WTC11 (cell line): ENCODE data around the gene AGO4. TPM values are rescaled to one million over a fixed set of nuclear protein-coding genes. Genes with fewer than 3 reads are reported as not detected.

Experiments
- ATAC-seq: fragments of 200-7000 bp; cut with Tn5 transposase; 2 replicates; pipeline ENCODE4 v1.10.0; 2021; ENCODE audit warnings: mild to moderate bottlenecking, moderate library complexity
- CTCF ChIA-PET: fragments of 300-600 bp; sonication (Branson Sonifier 250); formaldehyde crosslinking; loops from one replicate; lab custom pipeline; 2021; ENCODE audit warnings: antibody characterized with exemption; lab: Charles Lee
- POLR2A ChIA-PET: fragments of 350-600 bp; sonication (Branson Sonifier 250); formaldehyde crosslinking; loops from one replicate; lab custom pipeline; 2021; ENCODE audit warnings: antibody characterized with exemption; lab: Charles Lee
- DNase-seq: peaks from one replicate; pipeline ENCODE4 v3.0.0; 2021; ENCODE audit warnings: low spot score
- H3K27ac Mint-ChIP-seq: 2 replicates; pipeline ENCODE4 v1.8.0; 2021; ENCODE audit warnings: mixed read lengths
- H3K27me3 Mint-ChIP-seq: 2 replicates; pipeline ENCODE4 v1.8.0; 2021; ENCODE audit warnings: low read depth, mild to moderate bottlenecking, moderate library complexity, mixed read lengths
- H3K36me3 Mint-ChIP-seq: 2 replicates; pipeline ENCODE4 v1.8.0; 2021; ENCODE audit warnings: mixed read lengths
- H3K4me1 Mint-ChIP-seq: 2 replicates; pipeline ENCODE4 v1.8.0; 2022; ENCODE audit warnings: mixed read lengths
- H3K4me3 Mint-ChIP-seq: 2 replicates; pipeline ENCODE4 v1.8.0; 2021; ENCODE audit warnings: mild to moderate bottlenecking, moderate library complexity, mixed read lengths
- H3K9me3 Mint-ChIP-seq: 2 replicates; pipeline ENCODE4 v1.8.0; 2021; ENCODE audit warnings: mixed read lengths
- ARID4B ChIP-seq: sonication (generic); formaldehyde crosslinking; IDR thresholded peaks from 2 replicates; pipeline ENCODE4 v1.8.0; 2023; ENCODE audit warnings: missing genetic modification reagents, mild to moderate bottlenecking, borderline replicate concordance
- ATF3 ChIP-seq: sonication (generic); formaldehyde crosslinking; conservative IDR thresholded peaks from 2 replicates; pipeline ENCODE4 v1.8.1; 2022; ENCODE audit warnings: mild to moderate bottlenecking, missing genetic modification reagents
- CDX4 ChIP-seq: fragments of 250-450 bp; sonication (Bioruptor Pico); IDR thresholded peaks from 2 replicates; pipeline ENCODE4 v1.9.0; 2021; ENCODE audit warnings: moderate library complexity, mild to moderate bottlenecking, inconsistent platforms, borderline replicate concordance
- CTCF ChIP-seq: fragments of 200-600 bp; IDR thresholded peaks from 2 replicates; pipeline ENCODE4 v1.8.0; 2022; ENCODE audit warnings: antibody characterized with exemption
- ELF4 ChIP-seq: sonication (generic); formaldehyde crosslinking; IDR thresholded peaks from 2 replicates; pipeline ENCODE4 v1.8.1; 2022; ENCODE audit warnings: low read depth, mild to moderate bottlenecking, moderate library complexity, missing genetic modification reagents
- FOXP4 ChIP-seq: sonication (generic); formaldehyde crosslinking; IDR thresholded peaks from 2 replicates; pipeline ENCODE4 v1.8.0; 2022; ENCODE audit warnings: mild to moderate bottlenecking, missing genetic modification reagents
- GABPB1 ChIP-seq: sonication (generic); formaldehyde crosslinking; IDR thresholded peaks from 2 replicates; pipeline ENCODE4 v1.8.1; 2023; ENCODE audit warnings: mild to moderate bottlenecking, missing genetic modification reagents
- IRF1 ChIP-seq: sonication (generic); formaldehyde crosslinking; IDR thresholded peaks from 2 replicates; pipeline ENCODE4 v1.8.0; 2023; ENCODE audit warnings: missing genetic modification reagents
- SOX15 ChIP-seq: fragments of 250-450 bp; sonication (Bioruptor Pico); IDR thresholded peaks from 2 replicates; pipeline ENCODE4 v1.9.0; 2021; ENCODE audit warnings: mild to moderate bottlenecking
- STAT6 ChIP-seq: sonication (generic); formaldehyde crosslinking; conservative IDR thresholded peaks from 2 replicates; pipeline ENCODE4 v1.8.1; 2023; ENCODE audit warnings: mild to moderate bottlenecking, low read depth, missing genetic modification reagents, moderate library complexity
- TCF7 ChIP-seq: sonication (generic); formaldehyde crosslinking; IDR thresholded peaks from 2 replicates; pipeline ENCODE4 v1.8.0; 2022; ENCODE audit warnings: mild to moderate bottlenecking, low read depth, missing genetic modification reagents, moderate library complexity
- ZNF232 ChIP-seq: sonication (generic); formaldehyde crosslinking; IDR thresholded peaks from 2 replicates; pipeline ENCODE4 v1.8.0; 2022; ENCODE audit warnings: mild to moderate bottlenecking, missing genetic modification reagents
- ZNF317 ChIP-seq: sonication (generic); formaldehyde crosslinking; IDR thresholded peaks from 2 replicates; pipeline ENCODE4 v1.8.1; 2023; ENCODE audit warnings: low read depth, mild to moderate bottlenecking, moderate library complexity, missing genetic modification reagents, borderline replicate concordance
- ZSCAN18 ChIP-seq: fragments of 250-450 bp; sonication (Bioruptor Pico); IDR thresholded peaks from 2 replicates; pipeline ENCODE4 v2.1.2; 2022; ENCODE audit warnings: mild to moderate bottlenecking, moderate library complexity
- total RNA-seq: library from RNA; stranded (reverse); gene quantifications from 3 replicates; pipeline ENCODE4 v1.2.3, GENCODE V29; 2021

The AGO4 gene
- total RNA-seq, 1 experiment from 2014 or later = 8.7 TPM

- TF ChIP-seq STAT6 (no peak), TCF7 (CRISPR knock-in tag) (no peak), GABPB1 (no peak)
Observed at GRCh38 chr1:35808450-35809113, 766 bp downstream of the AGO4 start (continued).

- POLR2A ChIA-PET = no interaction called here
- Mint-ChIP-seq H3K4me1 (peaks cover 11% of the 10 kb centered on the region), H3K36me3 (no peaks in the 10 kb centered on the region), H3K9me3 (no peaks in the 10 kb centered on the region), H3K4me3 (peak overlapping the region; percentile 87), H3K27me3 (no peaks in the 10 kb centered on the region; the same call in 1 of the 2 replicates)
- no peak for DNase-seq
- no peak for TF ChIP-seq ZNF232 (CRISPR knock-in tag)
- no peak for TF ChIP-seq ARID4B
- no peak for TF ChIP-seq ELF4 (CRISPR knock-in tag)
- TF ChIP-seq ZNF317 (CRISPR knock-in tag) = no peak
- no peak for TF ChIP-seq ATF3 (CRISPR knock-in tag)
- no peak for TF ChIP-seq CDX4 (CRISPR knock-in tag)
- no peak for TF ChIP-seq FOXP4 (CRISPR knock-in tag)
- no peak for TF ChIP-seq CTCF
- no peak for TF ChIP-seq ZSCAN18 (CRISPR knock-in tag)
- no peak for TF ChIP-seq IRF1 (CRISPR knock-in tag)
- no peak for TF ChIP-seq SOX15 (CRISPR knock-in tag)
- TF ChIP-seq, all 79 proteins: peak for 0
- H3K27ac Mint-ChIP-seq = no peak overlapping the region
- CTCF ChIA-PET = no interaction called here
- no peak for ATAC-seq
Observed at GRCh38 chr1:35809114-35810095, 1.6 kb downstream of the AGO4 start.
